SK-N-SH treated with all-trans-retinoic acid at 6 μM for 48 hours (cell line): ENCODE results near the gene ZNF524.

ENCODE experiments used
- ISL1 ChIP-seq: fragments of 250-450 bp; sonication (Bioruptor Pico); IDR thresholded peaks from 2 replicates; pipeline ENCODE4 v2.1.2; 2022; ENCODE audit warnings: mild to moderate bottlenecking, moderate library complexity
- OSR1 ChIP-seq: fragments of 250-450 bp; sonication (Bioruptor Pico); IDR thresholded peaks from 2 replicates; pipeline ENCODE4 v1.8.0; 2022; ENCODE audit warnings: moderate library complexity, mild to moderate bottlenecking, inconsistent platforms
- RARB ChIP-seq: fragments of 250-450 bp; sonication (Bioruptor Pico); IDR thresholded peaks from 2 replicates; pipeline ENCODE4 v1.8.0; 2021; ENCODE audit warnings: mild to moderate bottlenecking, moderate library complexity
- ZFP3 ChIP-seq: fragments of 250-450 bp; sonication (Bioruptor Pico); IDR thresholded peaks from 2 replicates; pipeline ENCODE4 v1.5.0; 2020; ENCODE audit warnings: mild to moderate bottlenecking, moderate library complexity
- ZNF565 ChIP-seq: fragments of 450-650 bp; formaldehyde crosslinking; conservative IDR thresholded peaks from 2 replicates; pipeline ENCODE4 v1.5.0; 2020; ENCODE audit warnings: low read depth, mild to moderate bottlenecking, moderate library complexity

DNA sequence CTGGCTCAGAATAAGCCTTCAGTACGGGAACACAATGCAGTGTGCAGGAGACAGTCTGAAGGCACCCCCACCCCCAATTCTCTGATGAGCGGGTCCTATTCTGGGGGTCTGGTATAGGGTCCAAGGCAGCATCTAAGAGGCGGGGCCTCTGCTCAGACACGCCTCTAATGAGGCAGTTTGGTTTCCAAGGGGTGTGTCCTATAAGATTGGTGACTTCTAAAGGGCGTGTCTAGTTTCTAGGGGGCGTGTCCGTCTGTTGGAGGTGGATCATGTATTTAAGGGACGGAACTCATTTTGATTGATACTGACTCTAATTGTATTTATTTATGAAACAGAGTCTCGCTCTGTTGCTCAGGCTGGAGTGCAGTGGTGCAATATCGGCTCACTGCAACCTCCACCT, 9.5 kb upstream of the ZNF524 start:
- TF ChIP-seq RARB (CRISPR knock-in tag) (no peak), ISL1 (CRISPR knock-in tag) (no peak), OSR1 (CRISPR knock-in tag) (no peak), ZNF565 (no peak), ZFP3 (CRISPR knock-in tag) (no peak)
